SHP77 (cell line): Measurements from ENCODE around the gene RGL1.
"Not testable (repeated sequence)": the region's sequence is repeated elsewhere in the genome, so short reads cannot be mapped to it uniquely, and the experiment has no call there.

ENCODE experiments used
- DNase-seq, 2 experiments: peaks; one replicate each; lab custom pipeline; 2025; lab: John Stamatoyannopoulos, UW

Gene RGL1

DNA sequence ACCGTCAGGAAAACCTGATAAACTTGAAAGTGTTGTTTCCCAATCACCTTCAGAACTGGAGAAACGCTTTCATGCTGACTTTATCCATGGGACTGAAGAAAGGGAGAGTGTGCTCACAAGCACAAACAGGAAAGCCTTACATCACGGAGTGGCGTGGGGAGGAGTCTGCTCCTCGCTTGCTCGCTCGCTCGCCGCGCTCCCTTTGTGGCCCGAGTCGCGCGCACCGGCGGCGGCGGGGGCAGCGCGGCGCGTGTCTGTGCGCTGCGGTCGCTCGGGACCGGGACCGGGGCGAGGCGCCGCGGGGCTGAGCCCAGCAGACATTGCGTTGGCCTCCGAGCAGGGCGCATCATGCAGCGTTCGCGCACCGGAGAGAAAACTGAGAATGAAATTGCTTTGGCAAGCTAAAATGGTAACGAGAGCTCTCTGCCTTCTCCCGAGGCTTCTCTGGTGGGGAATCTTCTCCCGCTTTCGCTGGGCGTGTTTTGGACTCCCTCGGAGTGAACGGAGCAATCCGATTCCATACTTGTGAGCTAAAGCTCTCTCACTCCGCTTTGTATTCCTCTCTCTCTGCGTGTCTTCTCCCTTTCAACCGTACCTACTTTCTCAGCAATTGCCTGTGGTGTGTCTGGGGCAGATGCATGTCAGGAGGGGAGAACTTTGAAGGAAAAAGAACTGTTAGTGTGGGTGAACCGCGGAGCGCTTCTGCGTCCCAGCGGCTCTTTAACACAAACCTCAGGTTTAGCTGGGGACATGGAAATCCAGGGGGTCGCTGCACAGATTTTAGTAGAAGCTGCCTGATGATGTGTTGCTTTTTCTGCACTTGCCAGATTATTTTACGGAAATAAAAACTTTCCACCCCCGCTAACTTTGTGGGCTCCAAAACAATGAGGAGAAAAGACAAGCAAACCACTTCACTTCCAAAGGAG is at the start of gene RGL1:
TSS of gene RGL1 (plus strand) at position 205 of the 926 bp plus-strand sequence. CDS start at position 383, 178 bp downstream.
- DNase-seq = peak in 1 of 2 experiments; percentile 35

DNA sequence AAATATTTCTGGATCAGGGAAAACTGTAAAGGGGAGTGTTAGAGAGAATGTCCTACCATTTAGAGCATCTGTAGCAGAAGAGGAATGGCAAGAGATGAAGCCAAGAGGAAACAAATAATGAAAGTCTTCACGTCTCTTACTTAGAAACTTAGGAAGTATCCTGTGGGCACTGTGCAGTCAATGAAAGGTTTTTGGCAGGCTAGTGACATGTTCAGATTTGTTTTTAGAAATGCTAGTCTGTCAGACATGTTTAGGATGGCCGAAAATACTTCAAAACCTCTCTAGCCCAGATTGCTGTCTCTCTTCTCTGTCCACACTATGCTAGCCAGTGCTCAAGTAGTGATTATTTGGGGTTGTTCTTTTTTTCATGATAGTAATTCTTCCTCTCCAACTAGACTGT is 48.6 kb upstream of the RGL1 start:
- DNase-seq = no peak

DNA sequence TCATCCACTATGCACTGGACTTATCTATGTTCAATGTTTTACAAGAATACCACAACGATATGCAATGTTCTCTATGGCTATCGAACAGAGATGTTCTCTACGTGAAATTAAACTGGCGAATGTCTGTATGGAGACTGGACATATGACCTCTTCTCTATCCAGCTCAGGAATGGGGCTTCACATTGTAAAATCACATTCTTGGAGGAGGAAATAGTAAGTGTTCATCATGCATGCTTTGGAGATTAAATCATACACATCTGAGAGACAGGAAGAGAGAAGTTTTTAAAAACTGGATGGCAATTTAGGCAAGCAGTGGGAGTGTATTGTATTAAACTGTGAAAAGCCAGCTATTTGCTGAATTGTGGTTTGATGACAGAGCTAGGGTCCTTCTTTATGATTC is 47.9 kb upstream of the RGL1 start:
- no peak for DNase-seq

DNA sequence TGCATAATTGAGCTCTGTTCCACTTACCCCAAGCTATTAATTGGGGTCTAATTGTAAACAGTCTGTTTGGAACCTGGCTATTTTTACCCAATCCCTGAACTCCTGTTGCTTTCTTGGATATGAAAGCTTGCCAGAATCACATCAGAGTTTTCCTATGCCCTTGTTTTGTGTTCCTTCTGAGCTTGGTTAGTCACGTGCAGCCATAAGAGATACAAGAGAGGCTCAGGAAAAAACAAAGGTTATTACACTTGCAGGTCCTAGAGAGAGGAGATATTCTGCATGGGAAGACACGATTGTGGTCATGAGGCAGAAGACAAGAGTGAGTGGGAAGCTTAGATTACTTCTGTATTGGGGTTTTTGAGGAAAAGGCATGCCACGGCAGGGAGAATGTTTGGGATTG is 46.0 kb upstream of the RGL1 start:
- DNase-seq = no peak

DNA sequence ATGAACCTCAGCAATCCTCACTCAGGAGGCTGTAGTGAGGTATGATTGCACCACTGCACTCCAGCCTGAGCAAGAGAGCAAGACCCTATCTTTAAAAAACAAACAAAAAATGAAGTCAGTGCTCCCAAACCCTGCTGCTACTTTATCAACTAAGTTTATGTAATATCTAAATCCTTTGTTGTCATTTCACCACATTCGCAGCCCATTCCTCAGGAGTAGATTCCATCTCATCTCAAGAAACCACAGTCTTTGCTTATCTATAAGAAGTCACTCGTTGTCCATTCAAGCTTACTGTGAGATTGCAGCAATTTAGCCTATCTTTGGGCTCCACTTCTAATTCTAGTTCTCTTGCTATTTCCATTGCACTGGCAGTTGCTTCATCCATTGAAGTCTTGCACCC is 44.3 kb upstream of the RGL1 start:
- no peak for DNase-seq

DNA sequence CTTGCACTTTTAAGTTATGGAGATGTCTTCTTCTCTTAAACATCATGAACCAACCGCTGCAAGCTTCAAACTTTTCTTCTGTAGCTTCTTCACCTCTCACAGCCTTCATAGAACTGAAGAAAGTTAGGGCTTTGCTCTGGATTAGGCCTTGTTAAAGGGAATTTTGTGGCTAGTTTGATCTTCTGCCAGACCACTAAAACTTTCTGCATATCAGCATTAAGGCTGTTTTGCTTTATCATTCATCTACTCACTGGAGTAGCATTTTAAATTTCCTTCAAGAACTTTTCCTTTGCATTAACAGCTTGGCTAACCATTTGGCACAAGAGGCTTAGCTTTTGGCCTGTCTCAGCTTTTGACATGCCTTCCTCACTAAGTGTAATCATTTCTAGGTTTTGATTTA is 43.0 kb upstream of the RGL1 start:
- no peak for DNase-seq

DNA sequence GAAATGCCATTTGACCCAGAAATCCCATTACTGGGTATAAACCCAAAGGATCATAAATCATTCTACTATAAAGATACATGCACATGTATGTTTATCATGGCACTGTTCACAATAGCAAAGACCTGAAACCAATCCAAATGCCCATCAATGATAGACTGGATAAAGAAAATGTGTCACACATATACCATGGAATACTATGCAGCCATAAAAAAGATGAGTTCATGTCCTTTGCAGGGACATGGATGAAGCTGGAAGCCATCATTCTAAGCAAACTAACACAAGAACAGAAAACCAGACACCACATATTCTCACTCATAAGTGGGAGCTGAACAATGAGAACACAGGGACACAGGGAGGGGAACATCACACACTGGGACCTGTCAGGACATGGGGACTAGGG is 42.1 kb upstream of the RGL1 start:
- DNase-seq = not testable (repeated sequence)

DNA sequence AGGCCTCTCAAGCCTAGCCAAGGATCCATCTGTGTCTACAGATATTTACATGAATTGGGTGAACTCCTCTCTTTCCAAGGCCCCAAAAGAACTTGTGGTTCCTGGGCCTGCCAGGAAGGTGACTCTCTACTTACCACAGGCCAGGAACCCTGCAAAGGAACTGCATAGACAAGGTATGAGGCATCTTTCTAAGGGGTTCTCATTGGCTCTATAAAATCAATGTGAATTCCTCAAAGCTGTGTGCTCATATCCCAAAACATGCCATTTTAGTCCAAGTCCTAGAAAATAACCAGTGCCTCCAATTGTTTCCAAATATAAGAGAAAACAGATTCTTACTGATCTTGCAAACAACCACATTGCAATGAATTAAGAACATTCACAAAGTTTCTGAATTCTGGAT is 39.9 kb upstream of the RGL1 start:
- no peak for DNase-seq

DNA sequence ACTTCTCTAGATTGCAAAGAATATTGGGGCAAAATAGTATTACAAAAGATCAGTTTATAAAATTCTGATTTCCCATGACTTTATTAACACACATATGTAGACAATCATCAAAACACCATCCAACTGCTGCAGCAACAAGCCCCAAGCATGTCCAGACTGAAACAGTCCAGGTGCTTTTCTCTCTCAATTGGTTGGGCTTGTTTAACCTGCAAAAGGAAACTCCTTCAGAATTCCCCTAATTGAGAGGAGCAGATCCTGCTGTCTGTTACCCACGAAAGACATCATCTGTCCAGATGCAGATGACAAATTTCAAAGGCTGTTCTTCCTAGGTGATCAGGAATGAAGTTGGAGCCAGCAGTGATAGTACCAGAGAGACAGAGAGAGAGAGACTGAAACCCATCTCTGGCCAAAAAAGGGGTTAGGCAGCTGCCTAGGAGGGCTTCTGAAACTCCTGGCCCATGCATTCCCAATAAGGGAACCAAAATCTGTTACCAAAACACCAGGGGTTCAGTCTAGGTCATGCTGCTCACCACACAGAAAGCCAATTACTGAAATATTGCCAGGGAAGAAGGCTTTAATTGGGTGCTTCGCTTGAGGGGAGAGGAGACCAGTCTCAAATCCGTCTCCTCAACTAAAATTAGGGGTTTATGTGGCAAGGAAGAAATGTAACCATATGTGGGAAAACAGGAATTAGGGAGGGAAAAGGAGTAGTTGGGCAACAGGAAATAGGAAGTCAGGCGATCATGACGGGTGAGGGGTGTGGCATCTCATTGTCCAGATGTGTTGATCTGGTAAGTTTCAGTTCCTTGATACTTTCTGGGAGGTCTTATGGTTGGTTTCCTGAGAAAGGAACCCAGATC is 34.7 kb upstream of the RGL1 start:
- no peak for DNase-seq

DNA sequence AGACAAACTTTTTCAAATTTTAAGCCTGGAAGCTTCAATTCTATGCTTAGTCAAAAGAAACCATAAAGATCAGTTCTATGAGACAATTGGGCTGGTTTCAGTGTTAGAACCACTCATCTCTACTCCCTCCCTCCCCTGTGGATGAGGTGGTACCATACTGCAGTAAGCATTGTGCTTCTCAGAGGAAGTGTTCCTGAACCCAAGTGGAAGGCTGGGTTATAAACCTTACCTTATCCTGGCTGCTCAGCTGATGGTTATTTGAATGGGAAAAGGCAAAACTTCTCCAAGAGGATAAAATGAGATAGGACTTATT is 34.1 kb upstream of the RGL1 start:
- DNase-seq = no peak

DNA sequence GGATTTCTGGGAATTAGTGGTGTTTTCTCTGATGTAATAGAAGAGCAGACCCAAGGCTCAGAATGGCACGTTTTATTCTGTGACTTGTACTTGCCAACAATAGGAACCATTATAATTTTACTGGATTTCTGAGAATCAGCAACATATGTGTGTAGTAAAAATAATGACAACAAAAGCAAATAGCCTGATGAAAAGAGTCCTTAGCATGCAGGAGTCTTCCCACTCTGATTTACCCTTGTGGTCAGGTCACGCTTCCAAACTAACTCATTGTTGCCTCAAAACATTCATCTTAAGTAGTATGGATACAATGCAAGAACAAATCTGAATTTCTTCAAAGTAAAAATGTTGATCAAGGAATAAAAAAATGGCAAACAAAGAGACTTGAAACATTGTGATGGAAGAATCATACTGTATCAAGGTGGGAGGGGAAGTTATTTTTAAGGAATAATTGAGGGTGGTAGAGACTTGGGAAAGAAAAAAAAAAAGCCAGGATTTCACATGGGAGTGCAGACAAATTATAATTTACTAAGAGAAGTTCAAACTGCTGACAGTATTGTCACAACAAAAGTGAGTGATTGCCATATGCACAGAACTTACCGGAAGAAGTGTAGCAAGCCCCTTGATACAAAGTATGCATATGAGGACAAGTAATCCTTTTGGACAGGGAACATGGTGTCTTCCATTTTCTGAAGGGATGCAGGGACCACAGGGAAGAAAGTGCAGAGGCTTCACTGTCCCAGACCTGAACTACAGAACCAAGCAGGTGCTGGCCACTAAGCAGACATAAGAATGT is 31.2 kb upstream of the RGL1 start:
- no peak for DNase-seq

DNA sequence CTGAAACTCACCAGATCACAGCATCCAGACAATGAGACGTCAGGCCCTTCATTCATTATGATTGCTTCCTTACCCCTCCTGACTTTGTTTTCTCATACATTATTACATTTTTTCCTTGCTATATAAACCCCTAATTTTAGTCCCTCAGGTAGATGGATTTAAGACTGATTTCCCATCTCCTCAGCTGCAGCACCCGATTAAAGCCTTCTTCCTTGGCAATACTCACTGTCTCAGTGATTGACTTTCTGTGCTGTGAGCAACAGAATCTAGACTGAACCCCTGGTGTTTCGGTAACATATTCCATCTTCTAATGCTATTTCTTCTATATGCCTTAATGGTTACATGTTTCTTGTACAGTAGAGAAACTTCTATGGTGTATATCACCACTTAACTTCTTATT is 30.0 kb upstream of the RGL1 start:
- no peak for DNase-seq

DNA sequence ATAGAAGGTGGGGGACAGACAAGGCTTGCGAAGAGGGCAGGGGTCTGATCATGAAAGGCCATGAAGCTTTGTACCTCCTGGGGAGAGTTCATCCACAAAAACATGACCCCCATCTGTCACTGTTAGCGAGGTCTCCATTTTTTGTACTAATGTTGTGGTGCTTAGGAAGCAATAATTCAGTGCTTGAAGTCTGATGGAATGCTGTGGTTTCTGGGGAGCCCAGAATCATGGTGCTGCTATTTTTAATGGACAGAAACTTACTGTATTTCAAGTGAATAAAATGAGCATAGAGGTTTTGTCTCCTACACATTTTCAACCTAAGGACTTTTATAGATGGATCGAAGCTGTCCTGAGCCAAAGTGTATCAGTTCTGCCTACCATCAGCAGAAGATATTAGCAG is 28.2 kb upstream of the RGL1 start:
- DNase-seq = no peak

DNA sequence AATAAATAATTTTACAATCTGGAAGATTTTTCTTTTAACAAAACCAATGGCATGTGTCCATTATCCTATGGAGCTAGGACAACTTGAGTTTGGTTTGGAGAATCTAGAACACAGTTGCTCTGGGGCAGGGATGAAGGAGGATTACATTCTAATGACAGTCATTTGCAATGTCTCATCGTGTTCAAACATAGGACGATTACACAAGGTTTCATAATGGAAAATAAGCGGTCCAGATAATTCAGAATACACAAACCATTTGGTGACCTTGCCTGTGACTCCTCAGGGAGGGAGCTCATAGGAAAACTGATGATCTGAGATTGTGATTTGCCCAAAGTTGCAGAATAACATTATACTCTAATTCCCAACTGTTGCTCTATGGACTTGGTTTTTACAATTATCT is 27.6 kb upstream of the RGL1 start:
- DNase-seq = no peak

DNA sequence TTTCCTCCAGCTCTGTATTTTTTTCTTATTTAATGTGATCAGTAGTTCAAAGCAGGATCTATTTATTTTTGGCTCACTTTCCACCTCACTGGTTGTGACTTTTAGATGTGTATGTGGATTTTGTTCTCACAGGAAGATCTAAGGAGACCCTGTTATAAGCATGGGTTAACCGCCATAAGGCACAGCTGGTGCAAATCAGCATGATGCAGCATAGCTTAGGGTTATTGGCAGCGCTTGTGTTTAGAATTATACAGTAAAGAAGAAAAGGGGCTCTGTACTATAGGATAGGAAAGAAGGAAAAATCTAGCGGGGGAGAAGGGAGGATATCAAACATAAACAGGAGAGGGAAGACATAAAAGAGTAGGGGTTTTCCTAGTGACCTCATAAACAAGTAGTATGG is 26.9 kb upstream of the RGL1 start:
- DNase-seq = no peak

DNA sequence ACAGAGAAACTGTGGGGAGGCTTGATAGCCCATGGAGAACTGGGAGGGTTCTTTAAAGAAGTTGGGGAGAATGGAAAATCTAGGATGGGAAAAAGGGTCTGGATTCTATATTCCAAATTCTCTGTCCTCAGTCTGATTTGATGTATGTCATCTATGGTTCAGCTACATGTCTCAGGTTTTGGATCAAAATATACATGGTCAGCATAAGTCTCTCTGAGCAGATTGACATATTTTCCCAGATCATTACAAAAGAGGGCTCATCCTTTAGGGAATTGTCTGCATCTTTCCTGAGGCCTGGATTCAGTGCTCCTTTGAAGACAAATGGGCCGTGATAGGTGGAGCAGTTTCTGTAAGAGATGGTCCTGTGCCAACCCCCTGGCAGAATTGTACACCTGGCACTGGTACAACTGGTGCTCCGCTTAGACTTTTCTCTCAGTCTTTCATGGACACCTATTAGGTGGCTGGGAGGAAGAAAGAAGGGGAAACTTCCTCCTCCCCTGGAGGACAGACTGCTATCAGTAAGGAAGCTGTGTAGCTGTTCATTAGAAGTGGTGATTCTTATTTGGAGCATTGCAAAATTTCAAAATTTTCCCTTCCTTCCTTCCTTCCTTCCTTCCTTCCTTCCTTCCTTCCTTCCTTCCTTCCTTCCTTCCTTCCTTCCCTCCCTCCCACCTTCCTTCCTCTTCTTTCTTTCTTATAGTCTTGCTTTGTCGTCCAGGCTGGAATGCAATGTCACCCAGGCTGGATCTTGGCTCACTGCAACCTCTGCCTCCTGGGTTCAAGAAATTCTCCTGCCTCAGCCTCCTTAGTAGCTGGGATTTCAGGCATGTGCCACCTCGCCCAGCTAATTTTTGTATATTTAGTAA is 26.1 kb upstream of the RGL1 start:
- no peak for DNase-seq

DNA sequence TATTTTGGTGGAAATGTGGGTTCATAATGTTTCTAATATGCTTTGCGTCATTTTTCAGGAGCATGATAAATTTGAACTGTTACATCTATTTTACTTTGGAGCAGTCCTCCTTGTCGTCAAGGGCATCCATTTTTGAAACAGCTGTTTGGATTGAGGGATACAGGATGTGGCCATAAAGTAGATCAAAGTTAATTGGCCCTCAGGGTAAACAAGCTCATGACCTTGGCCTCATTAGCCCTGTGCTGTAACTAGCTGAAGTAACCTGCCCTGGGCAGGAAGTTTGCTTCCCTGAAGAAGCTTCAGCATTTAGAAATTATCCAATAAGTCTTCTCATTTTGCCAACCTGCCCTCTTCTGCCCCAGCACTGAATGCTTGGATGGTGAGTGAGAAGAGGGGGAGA is 24.8 kb upstream of the RGL1 start:
- no peak for DNase-seq

DNA sequence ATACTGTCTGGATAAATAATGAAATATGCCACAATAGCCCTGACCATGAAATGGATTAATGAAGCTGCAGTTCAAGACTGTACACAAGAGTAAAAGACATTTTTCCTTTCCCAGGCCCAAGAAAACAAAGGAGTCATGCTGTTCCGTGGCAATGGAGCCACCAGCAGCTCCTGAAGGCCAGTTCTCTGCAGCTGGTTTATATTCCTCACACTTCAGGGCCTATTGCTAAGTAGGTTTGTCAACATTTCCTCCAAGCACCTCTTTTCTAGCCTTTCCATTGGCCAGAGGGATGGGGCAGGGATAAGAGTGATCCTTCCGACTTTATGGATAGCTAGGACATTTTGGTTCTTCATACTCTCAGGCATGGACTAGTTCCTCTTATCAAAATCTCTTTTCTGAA is 24.2 kb upstream of the RGL1 start:
- no peak for DNase-seq

DNA sequence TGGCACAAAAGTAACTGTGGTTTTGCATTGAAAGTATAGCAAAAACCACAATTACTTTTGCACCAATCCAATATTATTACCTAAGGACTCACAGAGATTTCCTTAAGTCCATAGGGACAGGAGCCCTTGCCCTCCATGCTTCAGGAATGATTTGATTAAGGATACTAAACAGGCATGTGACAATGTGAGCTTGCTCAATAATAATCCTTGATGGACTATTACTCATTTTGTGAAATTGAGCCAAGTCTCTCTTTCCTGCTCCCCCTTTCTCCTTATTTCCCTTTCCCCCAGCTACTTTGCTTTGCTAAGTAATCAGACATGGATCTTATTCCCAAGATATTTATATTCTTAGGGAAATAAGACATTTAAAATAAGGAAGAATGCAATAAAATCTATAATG is 21.6 kb upstream of the RGL1 start:
- no peak for DNase-seq

DNA sequence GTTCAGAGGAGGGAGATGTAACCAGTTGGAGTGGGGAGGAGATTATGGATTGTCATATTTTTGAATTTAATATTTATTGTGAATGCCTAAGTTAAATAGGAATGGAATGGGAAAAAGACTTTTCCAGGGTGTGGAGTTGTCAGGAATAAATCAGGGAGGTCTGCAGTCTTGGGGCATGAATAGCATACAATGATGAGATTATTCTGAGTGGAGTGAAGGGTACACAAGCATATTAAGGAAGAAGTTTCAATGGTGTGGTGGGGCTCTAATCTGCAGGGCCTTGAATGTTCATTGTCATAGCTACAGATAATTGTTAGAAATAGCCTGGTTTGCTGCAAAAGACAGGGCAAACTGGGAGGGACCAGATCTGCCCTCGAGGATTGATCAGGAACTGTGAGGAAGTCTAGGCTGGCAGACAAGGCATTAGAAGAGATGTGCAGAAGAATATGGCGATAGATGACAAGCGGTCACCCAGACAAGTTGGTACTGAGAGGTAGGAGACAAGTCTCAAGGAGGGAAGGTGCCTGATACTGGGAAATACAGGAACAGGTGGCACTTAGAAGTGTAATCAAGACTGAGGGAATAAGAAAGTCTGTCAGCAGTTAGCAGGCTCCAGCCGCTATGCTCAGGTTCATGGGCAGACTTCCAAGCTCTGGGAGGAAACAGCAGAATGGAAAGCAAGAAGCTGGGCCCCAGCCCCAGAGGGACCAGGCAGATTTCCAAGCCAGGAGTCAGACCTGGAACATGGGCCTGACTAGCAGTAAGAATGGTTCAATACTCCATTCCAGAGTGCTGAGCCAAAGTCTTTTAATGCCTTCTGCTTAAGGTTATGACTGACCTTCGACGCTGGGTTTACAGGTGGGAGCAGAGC is 20.9 kb upstream of the RGL1 start:
- no peak for DNase-seq

DNA sequence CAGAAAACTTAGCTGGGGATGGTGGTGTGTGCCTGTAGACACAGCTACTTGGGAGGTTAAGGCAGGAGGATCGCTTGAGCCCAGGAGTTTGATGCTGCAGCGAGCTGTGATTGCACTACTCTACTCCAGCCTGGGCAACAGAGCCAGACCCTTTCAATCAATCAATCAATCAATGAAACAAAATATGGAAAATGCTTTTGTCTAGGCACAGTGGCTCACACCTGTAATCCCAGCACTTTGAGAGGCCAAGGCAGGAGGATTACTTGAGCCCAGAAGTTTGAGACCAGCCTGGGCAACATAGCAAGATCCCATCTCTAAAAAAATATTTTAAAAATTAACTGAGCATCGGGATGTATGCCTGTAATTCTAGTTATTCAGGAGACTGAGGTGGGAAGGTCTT is 19.0 kb upstream of the RGL1 start:
- not testable (repeated sequence) for DNase-seq
